ENCODE data around the gene MMP11.

GRCh38 chr22:23828800-23829680, 56.4 kb downstream of the MMP11 start:
- TF ChIP-seq ELF4 (CRISPR knock-in tag; IDR thresholded peaks at IDR 0.05; ENCODE audit: borderline replicate concordance) (no peak), ZBTB20 (CRISPR knock-in tag; IDR thresholded peaks at IDR 0.05; ENCODE audit: borderline replicate concordance, low read depth) (no peak), ZNF784 (CRISPR knock-in tag; IDR thresholded peaks at IDR 0.05; ENCODE audit: borderline replicate concordance) (no peak), ZNF639 (CRISPR knock-in tag; conservative IDR thresholded peaks at IDR 0.05) (no peak), GABPB1 (CRISPR knock-in tag; IDR thresholded peaks at IDR 0.05) (no peak), MTA3 (CRISPR knock-in tag; IDR thresholded peaks at IDR 0.05) (no peak), E2F5 (CRISPR knock-in tag; conservative IDR thresholded peaks at IDR 0.05) (no peak), SOX6 (IDR thresholded peaks at IDR 0.05) (no peak), SOX6 (CRISPR knock-in tag; IDR thresholded peaks at IDR 0.05) (no peak), RNF2 (conservative IDR thresholded peaks at IDR 0.05; ENCODE audit: low read depth) (no peak), ZNF331 (CRISPR knock-in tag; IDR thresholded peaks at IDR 0.05) (no peak)
